ENCODE results near the gene ARHGAP33. TPM values are rescaled to one million over a fixed set of nuclear protein-coding genes. Genes with fewer than 3 reads are reported as not detected.

Gene ARHGAP33
- total and polyA plus RNA-seq, 2 experiments from 2014 or later: 11.6 to 22.1 TPM

GRCh38 chr19:35807633-35808032, 32.3 kb downstream of the ARHGAP33 start:
- no peaks in the 10 kb centered on the region for H3K79me2 ChIP-seq (replicated peaks; ENCODE audit: insufficient read depth)
- no peak overlapping the region for H3K4me2 ChIP-seq
- Mint-ChIP-seq H3K9me3 (no peaks in the 10 kb centered on the region), H3K4me1 (peaks cover 3% of the 10 kb centered on the region; the same call in 1 of the 3 replicates), H3K4me3 (no peak overlapping the region), H3K27ac (no peak overlapping the region), H3K27me3 (ENCODE audit: insufficient read depth, low read depth, poor library complexity) (peaks cover 11% of the 10 kb centered on the region), H3K36me3 (ENCODE audit: low read depth) (no peaks in the 10 kb centered on the region)
- no peaks in the 10 kb centered on the region for H3F3A ChIP-seq (replicated peaks; ENCODE audit: low read depth)
- peak overlapping the region; percentile 2; the same call in 1 of the 2 replicates for H2AFZ ChIP-seq
- DNase-seq (ENCODE audit: low spot score) (no peak), ATAC-seq (no peak)
- H3K4me3 ChIP-seq: no peak overlapping the region
- TF ChIP-seq, protein P1, sequence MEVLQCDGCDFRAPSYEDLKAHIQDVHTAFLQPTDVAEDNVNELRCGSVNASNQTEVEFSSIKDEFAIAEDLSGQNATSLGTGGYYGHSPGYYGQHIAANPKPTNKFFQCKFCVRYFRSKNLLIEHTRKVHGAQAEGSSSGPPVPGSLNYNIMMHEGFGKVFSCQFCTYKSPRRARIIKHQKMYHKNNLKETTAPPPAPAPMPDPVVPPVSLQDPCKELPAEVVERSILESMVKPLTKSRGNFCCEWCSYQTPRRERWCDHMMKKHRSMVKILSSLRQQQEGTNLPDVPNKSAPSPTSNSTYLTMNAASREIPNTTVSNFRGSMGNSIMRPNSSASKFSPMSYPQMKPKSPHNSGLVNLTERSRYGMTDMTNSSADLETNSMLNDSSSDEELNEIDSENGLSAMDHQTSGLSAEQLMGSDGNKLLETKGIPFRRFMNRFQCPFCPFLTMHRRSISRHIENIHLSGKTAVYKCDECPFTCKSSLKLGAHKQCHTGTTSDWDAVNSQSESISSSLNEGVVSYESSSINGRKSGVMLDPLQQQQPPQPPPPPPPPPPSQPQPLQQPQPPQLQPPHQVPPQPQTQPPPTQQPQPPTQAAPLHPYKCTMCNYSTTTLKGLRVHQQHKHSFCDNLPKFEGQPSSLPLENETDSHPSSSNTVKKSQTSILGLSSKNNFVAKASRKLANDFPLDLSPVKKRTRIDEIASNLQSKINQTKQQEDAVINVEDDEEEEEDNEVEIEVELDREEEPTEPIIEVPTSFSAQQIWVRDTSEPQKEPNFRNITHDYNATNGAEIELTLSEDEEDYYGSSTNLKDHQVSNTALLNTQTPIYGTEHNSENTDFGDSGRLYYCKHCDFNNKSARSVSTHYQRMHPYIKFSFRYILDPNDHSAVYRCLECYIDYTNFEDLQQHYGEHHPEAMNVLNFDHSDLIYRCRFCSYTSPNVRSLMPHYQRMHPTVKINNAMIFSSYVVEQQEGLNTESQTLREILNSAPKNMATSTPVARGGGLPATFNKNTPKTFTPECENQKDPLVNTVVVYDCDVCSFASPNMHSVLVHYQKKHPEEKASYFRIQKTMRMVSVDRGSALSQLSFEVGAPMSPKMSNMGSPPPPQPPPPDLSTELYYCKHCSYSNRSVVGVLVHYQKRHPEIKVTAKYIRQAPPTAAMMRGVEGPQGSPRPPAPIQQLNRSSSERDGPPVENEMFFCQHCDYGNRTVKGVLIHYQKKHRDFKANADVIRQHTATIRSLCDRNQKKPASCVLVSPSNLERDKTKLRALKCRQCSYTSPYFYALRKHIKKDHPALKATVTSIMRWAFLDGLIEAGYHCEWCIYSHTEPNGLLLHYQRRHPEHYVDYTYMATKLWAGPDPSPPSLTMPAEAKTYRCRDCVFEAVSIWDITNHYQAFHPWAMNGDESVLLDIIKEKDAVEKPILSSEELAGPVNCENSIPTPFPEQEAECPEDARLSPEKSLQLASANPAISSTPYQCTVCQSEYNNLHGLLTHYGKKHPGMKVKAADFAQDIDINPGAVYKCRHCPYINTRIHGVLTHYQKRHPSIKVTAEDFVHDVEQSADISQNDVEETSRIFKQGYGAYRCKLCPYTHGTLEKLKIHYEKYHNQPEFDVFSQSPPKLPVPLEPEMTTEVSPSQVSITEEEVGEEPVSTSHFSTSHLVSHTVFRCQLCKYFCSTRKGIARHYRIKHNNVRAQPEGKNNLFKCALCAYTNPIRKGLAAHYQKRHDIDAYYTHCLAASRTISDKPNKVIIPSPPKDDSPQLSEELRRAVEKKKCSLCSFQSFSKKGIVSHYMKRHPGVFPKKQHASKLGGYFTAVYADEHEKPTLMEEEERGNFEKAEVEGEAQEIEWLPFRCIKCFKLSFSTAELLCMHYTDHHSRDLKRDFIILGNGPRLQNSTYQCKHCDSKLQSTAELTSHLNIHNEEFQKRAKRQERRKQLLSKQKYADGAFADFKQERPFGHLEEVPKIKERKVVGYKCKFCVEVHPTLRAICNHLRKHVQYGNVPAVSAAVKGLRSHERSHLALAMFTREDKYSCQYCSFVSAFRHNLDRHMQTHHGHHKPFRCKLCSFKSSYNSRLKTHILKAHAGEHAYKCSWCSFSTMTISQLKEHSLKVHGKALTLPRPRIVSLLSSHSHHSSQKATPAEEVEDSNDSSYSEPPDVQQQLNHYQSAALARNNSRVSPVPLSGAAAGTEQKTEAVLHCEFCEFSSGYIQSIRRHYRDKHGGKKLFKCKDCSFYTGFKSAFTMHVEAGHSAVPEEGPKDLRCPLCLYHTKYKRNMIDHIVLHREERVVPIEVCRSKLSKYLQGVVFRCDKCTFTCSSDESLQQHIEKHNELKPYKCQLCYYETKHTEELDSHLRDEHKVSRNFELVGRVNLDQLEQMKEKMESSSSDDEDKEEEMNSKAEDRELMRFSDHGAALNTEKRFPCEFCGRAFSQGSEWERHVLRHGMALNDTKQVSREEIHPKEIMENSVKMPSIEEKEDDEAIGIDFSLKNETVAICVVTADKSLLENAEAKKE (CRISPR knock-in tag; IDR thresholded peaks at IDR 0.05): no peak
- TF ChIP-seq, protein P2, sequence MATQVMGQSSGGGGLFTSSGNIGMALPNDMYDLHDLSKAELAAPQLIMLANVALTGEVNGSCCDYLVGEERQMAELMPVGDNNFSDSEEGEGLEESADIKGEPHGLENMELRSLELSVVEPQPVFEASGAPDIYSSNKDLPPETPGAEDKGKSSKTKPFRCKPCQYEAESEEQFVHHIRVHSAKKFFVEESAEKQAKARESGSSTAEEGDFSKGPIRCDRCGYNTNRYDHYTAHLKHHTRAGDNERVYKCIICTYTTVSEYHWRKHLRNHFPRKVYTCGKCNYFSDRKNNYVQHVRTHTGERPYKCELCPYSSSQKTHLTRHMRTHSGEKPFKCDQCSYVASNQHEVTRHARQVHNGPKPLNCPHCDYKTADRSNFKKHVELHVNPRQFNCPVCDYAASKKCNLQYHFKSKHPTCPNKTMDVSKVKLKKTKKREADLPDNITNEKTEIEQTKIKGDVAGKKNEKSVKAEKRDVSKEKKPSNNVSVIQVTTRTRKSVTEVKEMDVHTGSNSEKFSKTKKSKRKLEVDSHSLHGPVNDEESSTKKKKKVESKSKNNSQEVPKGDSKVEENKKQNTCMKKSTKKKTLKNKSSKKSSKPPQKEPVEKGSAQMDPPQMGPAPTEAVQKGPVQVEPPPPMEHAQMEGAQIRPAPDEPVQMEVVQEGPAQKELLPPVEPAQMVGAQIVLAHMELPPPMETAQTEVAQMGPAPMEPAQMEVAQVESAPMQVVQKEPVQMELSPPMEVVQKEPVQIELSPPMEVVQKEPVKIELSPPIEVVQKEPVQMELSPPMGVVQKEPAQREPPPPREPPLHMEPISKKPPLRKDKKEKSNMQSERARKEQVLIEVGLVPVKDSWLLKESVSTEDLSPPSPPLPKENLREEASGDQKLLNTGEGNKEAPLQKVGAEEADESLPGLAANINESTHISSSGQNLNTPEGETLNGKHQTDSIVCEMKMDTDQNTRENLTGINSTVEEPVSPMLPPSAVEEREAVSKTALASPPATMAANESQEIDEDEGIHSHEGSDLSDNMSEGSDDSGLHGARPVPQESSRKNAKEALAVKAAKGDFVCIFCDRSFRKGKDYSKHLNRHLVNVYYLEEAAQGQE (IDR thresholded peaks at IDR 0.05; ENCODE audit: unreplicated experiment): no peak
- TF ChIP-seq EZH2phosphoT487 (IDR thresholded peaks at IDR 0.05; ENCODE audit: unreplicated experiment) (no peak), JUNB (IDR thresholded peaks at IDR 0.05; ENCODE audit: unreplicated experiment) (no peak), ETS1 (IDR thresholded peaks at IDR 0.05) (no peak), STAT1 (IDR thresholded peaks at IDR 0.05; ENCODE audit: unreplicated experiment) (no peak), CREB1 (CRISPR knock-in tag; IDR thresholded peaks at IDR 0.05; ENCODE audit: low read depth) (no peak), ZNF114 (CRISPR knock-in tag; IDR thresholded peaks at IDR 0.05) (no peak), NANOG (IDR thresholded peaks at IDR 0.05; ENCODE audit: borderline replicate concordance) (no peak), ZNF331 (CRISPR knock-in tag; IDR thresholded peaks at IDR 0.05; ENCODE audit: low read depth) (no peak), EZH2 (IDR thresholded peaks at IDR 0.05; ENCODE audit: low read depth, unreplicated experiment) (no peak), POLR2AphosphoS5 (IDR thresholded peaks at IDR 0.05; ENCODE audit: low read depth) (no peak)
- TF ChIP-seq, protein P3, sequence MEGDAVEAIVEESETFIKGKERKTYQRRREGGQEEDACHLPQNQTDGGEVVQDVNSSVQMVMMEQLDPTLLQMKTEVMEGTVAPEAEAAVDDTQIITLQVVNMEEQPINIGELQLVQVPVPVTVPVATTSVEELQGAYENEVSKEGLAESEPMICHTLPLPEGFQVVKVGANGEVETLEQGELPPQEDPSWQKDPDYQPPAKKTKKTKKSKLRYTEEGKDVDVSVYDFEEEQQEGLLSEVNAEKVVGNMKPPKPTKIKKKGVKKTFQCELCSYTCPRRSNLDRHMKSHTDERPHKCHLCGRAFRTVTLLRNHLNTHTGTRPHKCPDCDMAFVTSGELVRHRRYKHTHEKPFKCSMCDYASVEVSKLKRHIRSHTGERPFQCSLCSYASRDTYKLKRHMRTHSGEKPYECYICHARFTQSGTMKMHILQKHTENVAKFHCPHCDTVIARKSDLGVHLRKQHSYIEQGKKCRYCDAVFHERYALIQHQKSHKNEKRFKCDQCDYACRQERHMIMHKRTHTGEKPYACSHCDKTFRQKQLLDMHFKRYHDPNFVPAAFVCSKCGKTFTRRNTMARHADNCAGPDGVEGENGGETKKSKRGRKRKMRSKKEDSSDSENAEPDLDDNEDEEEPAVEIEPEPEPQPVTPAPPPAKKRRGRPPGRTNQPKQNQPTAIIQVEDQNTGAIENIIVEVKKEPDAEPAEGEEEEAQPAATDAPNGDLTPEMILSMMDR (conservative IDR thresholded peaks at IDR 0.05; ENCODE audit: low read depth in 2 of 2): no peak
- H4K20me1 ChIP-seq (replicated peaks; ENCODE audit: insufficient read depth): no peaks in the 10 kb centered on the region
- H3K36me3 ChIP-seq (ENCODE audit: insufficient read depth): no peaks in the 10 kb centered on the region
- no peaks in the 10 kb centered on the region for H3K9me2 ChIP-seq (ENCODE audit: insufficient read depth)
- H3K27ac ChIP-seq (ENCODE audit: low read depth): no peak overlapping the region
- H3K27me3 ChIP-seq (ENCODE audit: insufficient read depth): no peaks in the 10 kb centered on the region
- H3K4me1 ChIP-seq (ENCODE audit: insufficient read depth): no peaks in the 10 kb centered on the region

Measured in GM23338 (cell line).